T-helper 2 cell (primary cell): ENCODE data around the gene EPB41.
"Not testable (repeated sequence)": the region's sequence is repeated elsewhere in the genome, so short reads cannot be mapped to it uniquely, and the experiment has no call there.

ENCODE experiments used
- DNase-seq, 5 experiments: peaks; one replicate each; pipeline versions ENCODE4 v3.0.0 to v3.0.0-alpha.2; 2012 to 2022

EPB41 gene

DNA sequence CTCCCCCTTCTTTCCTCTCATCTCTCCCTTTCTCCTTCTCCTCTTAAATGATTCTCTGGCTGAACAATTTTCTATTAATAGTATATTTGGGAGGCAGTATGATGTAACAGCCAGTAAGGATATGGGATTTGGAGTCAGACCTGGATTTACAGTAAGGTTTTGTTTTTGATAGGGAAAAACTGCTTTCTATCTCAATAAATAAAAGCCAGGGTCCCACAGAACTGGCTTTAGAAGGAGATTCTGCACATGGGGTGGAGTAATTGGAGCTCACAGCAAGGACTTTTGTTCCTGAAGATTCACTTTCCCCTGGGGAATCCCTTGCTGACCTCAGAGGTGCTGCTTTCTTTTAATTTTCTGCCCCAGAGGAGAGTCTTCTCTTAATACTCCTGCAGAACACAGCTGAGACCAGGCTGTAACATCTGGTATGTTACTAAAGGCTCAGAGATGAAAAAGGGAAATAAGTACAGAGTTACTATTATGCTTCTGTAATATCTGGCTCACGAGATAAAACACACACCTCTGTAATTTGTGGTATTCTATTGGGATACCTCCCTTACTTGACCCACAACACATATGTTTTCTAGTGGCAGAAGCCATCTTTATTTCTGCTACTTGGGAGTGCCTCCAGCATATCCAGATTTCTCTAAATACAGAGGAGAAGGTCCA is 13.4 kb downstream of the EPB41 start:
- DNase-seq, result peak in 1 of 5 experiments; percentile 14

DNA sequence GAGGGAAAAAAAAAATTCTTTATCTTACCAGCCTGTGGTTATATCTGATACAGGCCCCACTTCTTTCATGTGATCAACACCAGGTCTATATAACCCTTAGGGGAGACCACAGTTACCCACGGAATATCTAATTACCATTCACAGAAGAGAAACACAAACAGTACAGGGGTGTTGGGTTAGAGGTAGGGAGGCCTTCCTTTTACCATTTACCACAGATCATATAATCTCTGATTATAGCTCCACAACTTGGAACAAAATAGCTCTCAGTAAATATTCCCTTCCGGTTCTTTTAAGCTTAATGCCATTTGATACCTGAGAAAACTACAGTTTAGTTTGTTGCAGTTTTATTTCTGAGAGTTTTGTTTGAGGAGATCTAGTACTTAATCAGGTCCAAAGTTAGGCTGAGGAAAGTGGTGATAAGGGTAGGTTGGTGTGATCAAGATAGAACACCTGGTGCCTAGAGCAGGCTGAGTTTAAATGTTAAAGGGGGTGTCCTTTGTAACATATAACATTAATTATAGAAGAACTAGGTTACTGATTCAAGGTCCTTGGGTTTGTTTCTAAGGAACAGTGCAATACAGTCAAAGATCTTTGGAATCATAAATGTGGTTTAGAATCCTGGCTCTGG is 14.1 kb downstream of the EPB41 start:
- DNase-seq, result peak in 2 of 5 experiments; percentile 28 to 76

DNA sequence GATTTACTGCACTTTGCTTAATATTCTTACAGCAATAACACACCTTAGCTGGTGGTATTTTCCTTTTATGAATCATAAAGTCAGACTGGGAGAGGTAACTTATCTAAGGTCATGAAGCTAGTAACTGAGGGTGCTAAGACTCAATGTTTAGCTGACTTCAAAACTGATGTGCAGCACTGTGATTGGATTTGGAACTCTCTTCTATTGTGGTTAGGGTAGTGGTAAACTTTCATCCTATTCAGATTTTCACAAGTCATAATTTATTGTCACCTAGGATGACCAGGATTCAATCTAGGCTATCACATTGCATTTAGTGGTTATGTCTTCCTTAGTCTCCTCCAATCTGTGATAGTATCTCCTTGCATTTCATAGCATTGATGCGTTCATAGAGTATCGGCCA is 18.9 kb downstream of the EPB41 start:
- peak in 2 of 5 experiments; percentile 32 to 41 for DNase-seq

- no peak for DNase-seq
Observed at GRCh38 chr1:28933918-28934317, 19.5 kb downstream of the EPB41 start.

GRCh38 chr1:28934676-28935075 is 20.3 kb downstream of the EPB41 start:
- DNase-seq, result no peak

- no peak for DNase-seq
Observed at GRCh38 chr1:28935293-28935692, 20.9 kb downstream of the EPB41 start.

- no peak for DNase-seq
Observed at GRCh38 chr1:28936094-28936493, 21.7 kb downstream of the EPB41 start.

- DNase-seq, result no peak
Observed at GRCh38 chr1:28936528-28936927, 22.2 kb downstream of the EPB41 start.

DNA sequence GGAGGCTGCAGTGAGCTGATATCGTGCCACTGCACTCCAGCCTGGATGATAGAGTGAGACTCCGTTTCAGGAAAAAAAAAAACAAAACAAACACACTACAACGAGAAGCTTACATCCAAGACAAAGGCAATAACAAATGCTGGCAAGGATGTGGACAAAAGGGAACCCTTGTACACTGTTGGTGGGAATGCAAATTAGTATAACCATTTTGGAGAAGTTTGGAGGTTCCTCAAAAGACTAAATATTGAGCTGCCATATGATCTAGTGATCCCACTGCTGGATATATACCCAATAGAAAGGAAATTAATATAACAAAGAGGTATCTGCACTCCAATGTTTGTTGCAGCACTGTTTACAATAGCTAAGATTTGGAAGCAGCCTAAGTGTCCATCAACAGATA is 29.2 kb downstream of the EPB41 start:
- DNase-seq, result not testable (repeated sequence)

DNA sequence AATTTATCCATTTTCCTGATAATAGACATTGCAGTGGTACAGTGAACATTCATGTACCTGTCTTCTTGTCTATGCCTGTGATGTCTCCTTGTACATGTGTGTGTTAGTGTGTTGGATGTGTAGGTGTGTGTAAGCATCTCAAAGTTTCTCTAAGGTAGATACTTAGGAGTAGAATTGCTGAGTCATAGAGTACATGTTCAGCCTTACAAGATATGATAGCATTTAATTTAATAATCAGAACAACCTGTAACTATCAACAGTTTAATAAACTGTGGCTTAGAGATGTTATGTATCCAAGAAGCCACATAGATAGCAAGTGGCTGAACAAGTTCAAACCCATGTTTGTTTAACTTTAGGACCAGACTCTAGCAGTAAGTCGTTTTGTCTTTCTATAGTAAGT is 35.6 kb downstream of the EPB41 start:
- no peak for DNase-seq

GRCh38 chr1:28950449-28950848 is 36.1 kb downstream of the EPB41 start:
- no peak for DNase-seq

DNA sequence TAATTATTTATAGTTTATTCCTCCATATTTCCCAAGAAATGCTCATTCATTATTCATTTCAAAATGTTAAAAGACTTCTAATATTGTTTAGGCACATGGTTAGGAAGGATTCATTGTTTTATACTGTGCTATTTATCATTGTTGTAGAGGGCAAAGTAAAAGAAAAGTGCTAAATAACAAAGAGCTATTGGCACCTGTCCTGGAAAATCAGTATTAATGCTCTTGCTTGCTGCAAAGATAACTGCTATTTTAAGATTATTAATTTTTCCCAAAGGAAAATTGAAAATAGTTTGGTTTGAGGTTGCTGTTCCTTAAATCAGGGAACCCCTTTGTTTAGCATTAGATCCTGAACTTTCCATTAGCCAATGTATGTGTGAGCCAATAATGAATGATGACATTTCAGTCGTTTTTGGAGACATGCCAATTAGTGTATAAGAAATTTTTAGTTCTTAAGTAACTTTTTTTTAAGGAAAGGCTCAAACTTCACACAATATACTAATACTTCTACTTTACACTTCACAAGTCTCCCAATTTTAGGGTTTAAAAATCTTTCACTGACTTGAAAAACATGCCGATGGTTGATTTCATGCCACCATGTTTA is 39.9 kb downstream of the EPB41 start:
- DNase-seq, result no peak

DNA sequence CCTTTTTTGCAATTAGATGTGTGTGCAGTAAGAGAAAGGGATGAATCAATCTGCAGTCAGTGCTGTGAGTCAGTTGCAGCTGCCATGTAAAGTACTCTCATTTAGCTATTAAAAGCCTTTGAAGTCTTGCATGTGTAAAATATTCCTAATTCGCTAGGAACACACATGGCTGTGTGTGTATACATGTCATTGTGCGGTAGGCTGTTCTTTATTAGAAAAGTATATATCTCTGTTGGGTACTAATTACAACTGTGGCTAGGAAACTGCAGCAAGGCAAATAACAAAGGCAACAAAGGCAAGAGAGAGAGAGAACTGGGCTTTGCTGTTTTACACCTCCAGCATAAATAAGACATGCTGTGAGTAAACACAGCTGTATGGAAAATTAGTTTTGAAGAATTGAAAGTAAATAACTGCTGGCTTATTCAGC is 41.7 kb downstream of the EPB41 start:
- DNase-seq, result no peak

DNA sequence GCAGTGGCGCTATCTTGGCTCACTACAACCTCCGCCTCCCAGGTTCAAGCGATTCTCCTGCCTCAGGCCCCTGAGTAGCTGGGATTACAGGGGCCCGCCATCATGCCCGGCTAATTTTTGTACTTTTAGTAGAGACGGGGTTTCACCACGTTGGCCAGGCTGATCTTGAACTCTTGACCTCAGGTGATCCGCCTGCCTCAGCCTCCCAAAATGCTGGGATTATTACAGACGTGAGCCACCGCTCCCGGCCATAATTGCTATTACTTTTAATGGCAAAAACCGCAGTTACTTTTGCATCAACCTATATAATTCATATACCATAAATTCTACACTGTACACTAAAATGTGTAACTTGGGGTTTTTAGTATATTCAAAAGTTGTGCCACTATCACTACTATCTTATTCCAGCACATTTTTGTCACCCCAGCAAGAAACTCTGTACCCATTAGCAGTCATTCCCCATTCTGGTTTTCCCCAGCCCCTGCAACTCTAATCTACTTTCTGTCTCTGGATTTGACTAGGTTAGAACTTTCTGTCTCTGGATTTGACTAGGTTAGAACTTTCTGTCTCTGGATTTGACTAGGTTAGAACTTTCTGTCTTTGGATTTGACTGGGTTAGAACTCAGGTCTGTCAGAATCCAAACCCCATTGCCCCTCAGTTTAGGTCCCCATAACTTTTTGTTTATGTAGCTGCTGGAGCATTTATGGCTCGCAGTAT is 47.9 kb downstream of the EPB41 start:
- DNase-seq, result peak in 2 of 5 experiments; percentile 10 to 80

DNA sequence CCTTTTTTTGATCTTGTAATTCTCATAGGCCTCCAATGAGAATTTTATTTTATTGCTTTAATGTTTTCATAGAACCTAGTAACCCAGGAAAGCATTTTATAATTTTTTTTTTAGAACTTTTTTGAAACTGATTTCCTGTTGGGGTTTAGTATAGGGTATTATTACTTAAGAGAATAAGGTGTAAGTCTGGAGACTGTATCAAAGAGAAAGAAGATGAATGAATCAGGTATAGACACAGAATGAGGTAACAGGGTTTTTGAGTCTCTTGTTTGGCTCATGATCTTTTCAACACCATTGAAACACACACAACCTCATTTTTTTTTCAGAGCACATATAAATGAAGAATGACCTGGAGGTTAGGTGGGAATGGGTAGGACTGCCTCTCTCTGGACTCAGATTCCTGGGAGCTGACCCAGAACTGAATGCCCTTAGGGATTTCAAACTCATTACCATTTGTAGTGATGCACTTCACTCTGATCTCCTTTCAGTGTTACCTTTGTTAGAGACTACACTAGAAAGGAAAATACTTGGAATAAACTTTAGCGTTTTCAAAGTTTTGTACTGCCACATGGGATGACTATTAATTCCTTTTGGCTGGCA is 51.0 kb downstream of the EPB41 start:
- DNase-seq, result no peak

GRCh38 chr1:28966617-28967016 is 52.2 kb downstream of the EPB41 start:
- no peak for DNase-seq

DNA sequence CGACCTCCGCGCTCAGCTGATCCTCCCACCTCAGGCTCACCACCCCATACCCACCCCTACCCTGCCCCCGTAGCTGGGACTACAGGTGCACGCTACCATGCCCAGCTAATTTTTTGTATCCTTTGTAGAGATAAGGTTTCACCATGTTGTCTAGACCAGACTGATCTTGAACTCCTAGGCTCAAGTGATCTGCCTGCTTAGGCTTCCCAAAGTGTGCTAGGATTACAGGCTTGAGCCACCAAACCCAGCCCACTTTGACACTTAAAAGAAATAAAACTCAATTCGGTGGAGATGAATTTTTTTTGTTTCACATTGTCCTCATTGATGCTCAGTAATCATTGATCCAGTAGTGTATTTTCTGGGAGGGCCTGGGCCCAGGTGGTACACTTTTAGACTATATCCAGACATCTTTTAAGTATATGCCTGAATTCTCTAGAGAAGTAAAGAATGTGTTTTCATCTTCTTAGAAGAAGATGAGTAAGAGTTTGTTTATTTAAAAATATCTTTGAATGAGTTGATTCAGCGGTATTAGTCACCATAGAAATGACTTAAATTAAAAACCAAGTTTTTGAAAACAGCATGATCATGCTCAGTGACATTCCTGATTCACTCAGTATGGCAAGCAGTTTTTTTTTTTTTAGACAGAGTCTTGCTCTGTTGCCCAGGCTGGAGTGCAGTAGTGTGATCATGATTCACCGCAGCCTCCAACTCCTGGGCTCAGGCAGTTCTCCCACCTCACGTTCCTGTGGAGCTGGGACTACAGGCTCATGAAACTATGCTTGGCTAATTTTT is 57.8 kb downstream of the EPB41 start:
- peak in 1 of 5 experiments; percentile 12 for DNase-seq

DNA sequence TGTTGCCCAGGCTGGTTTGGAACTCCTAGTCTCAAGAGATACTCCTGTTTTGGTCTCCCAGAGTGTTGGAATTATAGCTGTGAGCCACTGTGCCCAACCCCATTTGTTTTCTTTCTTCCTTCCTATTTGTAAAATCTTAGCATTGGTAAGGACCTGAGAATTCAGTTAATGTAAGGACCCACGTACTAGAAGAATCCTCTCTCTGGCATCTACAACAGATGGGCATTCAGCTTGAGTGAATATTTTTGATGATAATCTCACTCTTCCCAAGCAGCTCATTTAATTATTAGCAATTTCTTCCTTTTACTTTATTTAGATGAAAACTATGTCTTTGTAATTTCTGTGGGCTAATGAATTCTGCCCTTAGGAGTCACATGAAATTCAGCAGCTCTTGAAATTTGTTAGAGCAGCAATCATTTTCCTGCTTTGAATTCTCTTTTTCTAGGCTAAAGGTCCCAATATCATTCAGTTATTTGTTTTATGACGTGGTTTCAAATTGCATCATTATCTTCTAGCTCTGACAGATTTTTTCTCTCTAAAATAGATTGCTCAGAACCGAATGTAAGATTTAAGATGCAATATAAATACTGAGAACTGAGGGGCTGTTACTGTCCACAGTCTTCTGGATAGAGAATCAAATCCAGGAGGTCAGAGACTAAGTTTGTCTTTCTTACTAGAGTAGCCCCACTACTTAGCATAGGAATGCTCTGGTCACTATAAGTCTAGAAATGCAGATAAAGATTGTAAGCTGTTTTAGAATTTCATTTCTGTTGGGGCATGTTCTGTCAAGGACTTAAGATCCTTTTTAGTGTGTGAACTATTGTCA is 59.4 kb downstream of the EPB41 start:
- DNase-seq, result no peak

- no peak for DNase-seq
Observed at GRCh38 chr1:28974432-28974831, 60.1 kb downstream of the EPB41 start.

GRCh38 chr1:28976248-28976647 is 61.9 kb downstream of the EPB41 start:
- DNase-seq, result no peak

GRCh38 chr1:28981210-28981609 is 66.8 kb downstream of the EPB41 start:
- no peak for DNase-seq
